Dedifferentiated amniotic fluid mesenchymal stem cell (primary cell): ENCODE data around the gene CNRIP1.
"Not testable (repeated sequence)": the region's sequence is repeated elsewhere in the genome, so short reads cannot be mapped to it uniquely, and the experiment has no call there.

Source experiments
- DNase-seq: peaks from one replicate; pipeline ENCODE4 v3.0.0-alpha.2; 2016; ENCODE audit errors: extremely low spot score

CNRIP1 gene

GRCh38 chr2:68319398-68320117 lies at the start of gene CNRIP1:
CNRIP1 (minus strand) TSS chr2:68319949; CDS start chr2:68319400, 549 bp downstream.
- peak; percentile 78 for DNase-seq

- DNase-seq = no peak
These were observed 49.6 kb upstream of the CNRIP1 start for GRCh38 chr2:68369337-68369734.

GRCh38 chr2:68368654-68369336 lies 49.0 kb upstream of the CNRIP1 start:
- no peak for DNase-seq

GRCh38 chr2:68367953-68368653 lies 48.4 kb upstream of the CNRIP1 start:
- no peak for DNase-seq

GRCh38 chr2:68366083-68366560 lies 46.4 kb upstream of the CNRIP1 start:
- no peak for DNase-seq

- no peak for DNase-seq
These were observed 45.3 kb upstream of the CNRIP1 start, which contains the start of gene PLEK for GRCh38 chr2:68365087-68365486. PLEK (plus strand) TSS chr2:68365282; CDS start chr2:68365352, 70 bp downstream.

GRCh38 chr2:68363721-68364120 lies 44.0 kb upstream of the CNRIP1 start:
- no peak for DNase-seq

GRCh38 chr2:68362749-68363148 lies 43.0 kb upstream of the CNRIP1 start:
- DNase-seq = no peak

GRCh38 chr2:68362069-68362468 lies 42.3 kb upstream of the CNRIP1 start:
- DNase-seq = peak; percentile 25

GRCh38 chr2:68359889-68360288 lies 40.1 kb upstream of the CNRIP1 start:
- DNase-seq = no peak

GRCh38 chr2:68357605-68358337 lies 38.0 kb upstream of the CNRIP1 start:
- no peak for DNase-seq

GRCh38 chr2:68356599-68357239 lies 37.0 kb upstream of the CNRIP1 start:
- no peak for DNase-seq

- DNase-seq = no peak
These were observed 33.1 kb upstream of the CNRIP1 start for GRCh38 chr2:68352651-68353391.

- DNase-seq = no peak
These were observed 32.2 kb upstream of the CNRIP1 start for GRCh38 chr2:68351997-68352396.

GRCh38 chr2:68349091-68349490 lies 29.3 kb upstream of the CNRIP1 start:
- DNase-seq = not testable (repeated sequence)

GRCh38 chr2:68345129-68345875 lies 25.6 kb upstream of the CNRIP1 start:
- no peak for DNase-seq

- no peak for DNase-seq
These were observed 24.3 kb upstream of the CNRIP1 start for GRCh38 chr2:68344031-68344430.

GRCh38 chr2:68342470-68342869 lies 22.7 kb upstream of the CNRIP1 start:
- DNase-seq = no peak

- no peak for DNase-seq
These were observed 21.8 kb upstream of the CNRIP1 start for GRCh38 chr2:68341583-68341982.

- no peak for DNase-seq
These were observed 21.2 kb upstream of the CNRIP1 start for GRCh38 chr2:68341062-68341329.
